CD4-positive, alpha-beta T cell (primary cell): ENCODE data around the gene FCER2. TPM values are rescaled to one million over a fixed set of nuclear protein-coding genes. Genes with fewer than 3 reads are reported as not detected.
A peak's percentile ranks its signal among the peaks of the same experiment; 100 is the strongest.
"Not testable (repeated sequence)": the region's sequence is repeated elsewhere in the genome, so short reads cannot be mapped to it uniquely, and the experiment has no call there.

Experiments
- ATAC-seq: fragments of 200-7000 bp; cut with Tn5 transposase; one replicate; pipeline ENCODE4 v1.10.0; 2022; ENCODE audit warnings: mild to moderate bottlenecking; ENCODE audit not compliant: poor library complexity
- CTCF ChIA-PET: fragments of 350-600 bp; sonication (Branson Sonifier 250); formaldehyde crosslinking; loops from one replicate; lab custom pipeline; 2021; ENCODE audit warnings: antibody characterized with exemption, inconsistent platforms; lab: Charles Lee
- POLR2A ChIA-PET: fragments of 350-600 bp; sonication (Branson Sonifier 250); formaldehyde crosslinking; loops from one replicate; lab custom pipeline; 2021; ENCODE audit warnings: antibody characterized with exemption, inconsistent platforms; lab: Charles Lee
- DNase-seq, 14 experiments: peaks; one replicate each; pipeline ENCODE4 v3.0.0-alpha.2; 2013 to 2020; ENCODE audit warnings: mixed read lengths in 2 of 14
- H3K27ac ChIP-seq, 2 donors: one replicate each; pipeline versions ENCODE4 v1.5.1 to v1.7.0; 2013; ENCODE audit warnings: low read length in 2 of 2, low read depth in 1 of 2, mild to moderate bottlenecking in 1 of 2
- H3K27me3 ChIP-seq, 2 experiments: 1 replicate in 1 of 2; 2 replicates in 1 of 2; pipeline versions ENCODE4 v1.6.1 to v1.7.0; 2013; ENCODE audit warnings: low read length in 2 of 2, control low read depth in 1 of 2, mild to moderate bottlenecking in 1 of 2, moderate library complexity in 1 of 2; ENCODE audit not compliant: insufficient read depth in 2 of 2, control insufficient read depth in 1 of 2
- H3K36me3 ChIP-seq: one replicate; pipeline ENCODE4 v1.6.1; 2013; ENCODE audit warnings: low read length, control low read depth; ENCODE audit not compliant: insufficient read depth
- H3K4me1 ChIP-seq: one replicate; pipeline ENCODE4 v1.6.1; 2013; ENCODE audit warnings: low read length, control low read depth; ENCODE audit not compliant: insufficient read depth
- H3K4me3 ChIP-seq: one replicate; pipeline ENCODE4 v1.5.1; 2013; ENCODE audit warnings: mild to moderate bottlenecking, low read length, moderate library complexity
- H3K9me3 ChIP-seq, 2 experiments: 1 replicate in 1 of 2; 2 replicates in 1 of 2; pipeline versions ENCODE4 v1.6.1 to v1.7.0; 2013; ENCODE audit warnings: low read length in 2 of 2, mild to moderate bottlenecking in 2 of 2, control low read depth in 1 of 2, moderate library complexity in 1 of 2; ENCODE audit not compliant: control insufficient read depth in 1 of 2, insufficient read depth in 1 of 2
- H3K27ac Mint-ChIP-seq: one replicate; pipeline ENCODE4 v1.8.0; 2020; ENCODE audit warnings: mixed read lengths
- H3K27me3 Mint-ChIP-seq: one replicate; pipeline ENCODE4 v1.8.0; 2021; ENCODE audit warnings: mixed read lengths
- H3K36me3 Mint-ChIP-seq: one replicate; pipeline ENCODE4 v1.8.0; 2021; ENCODE audit warnings: low read depth, mixed read lengths
- H3K4me1 Mint-ChIP-seq: one replicate; pipeline ENCODE4 v1.8.0; 2021; ENCODE audit warnings: low read depth, mixed read lengths
- H3K4me3 Mint-ChIP-seq: one replicate; pipeline ENCODE4 v1.8.0; 2020; ENCODE audit warnings: mild to moderate bottlenecking, mixed read lengths
- H3K9me3 Mint-ChIP-seq: one replicate; pipeline ENCODE4 v1.8.0; 2020; ENCODE audit warnings: mixed read lengths
- CTCF ChIP-seq: fragments of 200-600 bp; IDR thresholded peaks from one replicate; pipeline ENCODE4 v1.8.0; 2022; ENCODE audit warnings: antibody characterized with exemption, mild to moderate bottlenecking
- intact Hi-C, 2 experiments: fragments of 100-400 bp; cut with DNase I in 1 of 2; cut with micrococcal nuclease in 1 of 2; formaldehyde crosslinking; loops; one replicate each; pipeline versions ENCODE4 v1.15.1 to v1.9.0; 2023 to 2025; cut with DNase I, micrococcal nuclease
- total RNA-seq, 174 experiments: library from RNA in 2 of 174; stranded (reverse) in 2 of 174; gene quantifications; one replicate each; pipeline ENCODE4 v1.2.3 and lab custom pipeline; 2021 to 2026

FCER2 gene
- total RNA-seq, 2 experiments from 2014 or later: not detected

- ATAC-seq: no peak
- POLR2A ChIA-PET: interaction anchor here (1.0 kb wide), 1 partner anchor 15 kb away, joined by 3 read pairs; no protein-coding TSS in a partner anchor
These were observed 56.1 kb downstream of the FCER2 start for GRCh38 chr19:7645656-7646425.

GRCh38 chr19:7645163-7645562 lies 56.8 kb downstream of the FCER2 start:
- H3K36me3 ChIP-seq: peaks cover 47% of the 10 kb centered on the region
- ATAC-seq: no peak
- DNase-seq: peak in 1 of 14 experiments; percentile 39
- H3K4me1 ChIP-seq: peaks cover 9% of the 10 kb centered on the region
- no peaks in the 10 kb centered on the region for H3K9me3 Mint-ChIP-seq
- no peaks in the 10 kb centered on the region for H3K27me3 ChIP-seq
- no peak overlapping the region for H3K27ac Mint-ChIP-seq
- no peak for TF ChIP-seq CTCF
- H3K9me3 ChIP-seq: no peaks in the 10 kb centered on the region
- ChIA-PET CTCF (interaction anchor here (1.8 kb wide), 1 partner anchor 36 kb away, joined by 5 read pairs; the partner anchor contains the start of gene TRAPPC5), POLR2A (interaction anchor here (1.0 kb wide), 1 partner anchor 14 kb away, joined by 3 read pairs; no protein-coding TSS in a partner anchor)
- no peak overlapping the region for H3K4me3 Mint-ChIP-seq
- intact Hi-C loops: no loop called here
- H3K4me3 ChIP-seq: no peak overlapping the region
- H3K4me1 Mint-ChIP-seq: peaks cover 3% of the 10 kb centered on the region
- no peak overlapping the region for H3K27ac ChIP-seq
- H3K27me3 Mint-ChIP-seq: no peaks in the 10 kb centered on the region
- H3K36me3 Mint-ChIP-seq: peaks cover 31% of the 10 kb centered on the region

More at GRCh38 chr19:7645656-7646425, 56.1 kb downstream of the FCER2 start:
- DNase-seq: peak in 1 of 14 experiments; percentile 19
- no peak overlapping the region for H3K27ac Mint-ChIP-seq
- Histone ChIP-seq H3K4me1 (peaks cover 9% of the 10 kb centered on the region), H3K9me3 (no peaks in the 10 kb centered on the region), H3K4me3 (no peak overlapping the region), H3K27ac (no peak overlapping the region), H3K36me3 (peaks cover 42% of the 10 kb centered on the region), H3K27me3 (no peaks in the 10 kb centered on the region)
- peaks cover 27% of the 10 kb centered on the region for H3K36me3 Mint-ChIP-seq
- no peaks in the 10 kb centered on the region for H3K27me3 Mint-ChIP-seq
- TF ChIP-seq CTCF: no peak
- CTCF ChIA-PET: no interaction called here
- no peaks in the 10 kb centered on the region for H3K9me3 Mint-ChIP-seq
- intact Hi-C loops: no loop called here
- no peak overlapping the region for H3K4me3 Mint-ChIP-seq
- no peaks in the 10 kb centered on the region for H3K4me1 Mint-ChIP-seq

GRCh38 chr19:7644550-7644877 lies 57.4 kb downstream of the FCER2 start:
- no peaks in the 10 kb centered on the region for H3K9me3 Mint-ChIP-seq
- no peak overlapping the region for H3K4me3 ChIP-seq
- H3K4me1 Mint-ChIP-seq: peaks cover 10% of the 10 kb centered on the region
- intact Hi-C loops: no loop called here
- H3K27ac Mint-ChIP-seq: no peak overlapping the region
- no peaks in the 10 kb centered on the region for H3K27me3 ChIP-seq
- no peak for TF ChIP-seq CTCF
- POLR2A ChIA-PET: interaction anchor here (1.0 kb wide), 1 partner anchor 14 kb away, joined by 3 read pairs; no protein-coding TSS in a partner anchor
- ATAC-seq (no peak), DNase-seq (peak in 1 of 14 experiments; percentile 37)
- CTCF ChIA-PET: interaction anchor here (1.8 kb wide), 1 partner anchor 36 kb away, joined by 5 read pairs; the partner anchor contains the start of gene TRAPPC5
- no peaks in the 10 kb centered on the region for H3K9me3 ChIP-seq
- no peak overlapping the region for H3K4me3 Mint-ChIP-seq
- no peak overlapping the region for H3K27ac ChIP-seq
- H3K36me3 Mint-ChIP-seq: peaks cover 37% of the 10 kb centered on the region
- H3K4me1 ChIP-seq: peaks cover 14% of the 10 kb centered on the region
- H3K36me3 ChIP-seq: peaks cover 50% of the 10 kb centered on the region
- H3K27me3 Mint-ChIP-seq: no peaks in the 10 kb centered on the region

GRCh38 chr19:7643629-7644549 lies 58.0 kb downstream of the FCER2 start:
- intact Hi-C loops, H3K9me3 ChIP-seq, H3K9me3 Mint-ChIP-seq, H3K4me3 Mint-ChIP-seq, H3K27me3 Mint-ChIP-seq, H3K27me3 ChIP-seq, H3K27ac ChIP-seq, H3K4me3 ChIP-seq, POLR2A ChIA-PET: not testable (repeated sequence)
- H3K27ac Mint-ChIP-seq: peak overlapping the region; percentile 17
- CTCF ChIA-PET: interaction anchor here (1.8 kb wide), 1 partner anchor 37 kb away, joined by 5 read pairs; the partner anchor contains the start of gene TRAPPC5
- H3K36me3 Mint-ChIP-seq: peaks cover 40% of the 10 kb centered on the region
- peak; percentile 19 for ATAC-seq
- peaks cover 16% of the 10 kb centered on the region for H3K4me1 Mint-ChIP-seq
- DNase-seq: peak in 3 of 14 experiments; percentile 26 to 70 (median 50)
- H3K36me3 ChIP-seq: peaks cover 50% of the 10 kb centered on the region
- H3K4me1 ChIP-seq: peaks cover 20% of the 10 kb centered on the region
